LHCN-M2 (cell line): ENCODE data around the gene FAM185A. TPM values are rescaled to one million over a fixed set of nuclear protein-coding genes. Genes with fewer than 3 reads are reported as not detected.
"Not testable (repeated sequence)": the region's sequence is repeated elsewhere in the genome, so short reads cannot be mapped to it uniquely, and the experiment has no call there.

Source experiments
- DNase-seq: peaks from one replicate; pipeline ENCODE4 v3.0.0-alpha.2; 2012; ENCODE audit warnings: low read depth
- total RNA-seq: library from RNA; depleted of rRNA; stranded (reverse); fragments of >200 nt; gene quantifications from 2 replicates; pipeline ENCODE4 v1.2.3, GENCODE V29; 2014

Gene FAM185A
- total RNA-seq, 1 experiment from 2014 or later: 10.8 TPM

DNA sequence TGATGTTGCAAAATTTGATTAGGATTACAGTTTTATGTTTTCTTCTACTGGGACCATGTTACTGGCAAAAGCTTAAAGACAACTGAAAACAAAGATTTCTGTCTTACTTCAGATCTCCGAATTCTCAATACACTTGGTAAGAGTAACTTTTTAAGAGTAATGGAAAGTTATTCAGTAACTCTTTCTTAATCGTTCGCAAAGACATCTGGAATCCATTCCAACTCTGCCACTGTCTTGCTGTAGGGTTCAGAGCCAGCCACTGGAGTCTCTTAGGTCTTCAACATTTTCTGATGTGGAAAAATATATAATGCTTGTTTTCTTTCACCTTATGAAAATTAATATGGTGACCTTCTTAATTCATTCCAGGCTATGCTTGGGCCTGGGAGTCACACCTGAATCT, 29.9 kb downstream of the FAM185A start:
- not testable (repeated sequence) for DNase-seq

DNA sequence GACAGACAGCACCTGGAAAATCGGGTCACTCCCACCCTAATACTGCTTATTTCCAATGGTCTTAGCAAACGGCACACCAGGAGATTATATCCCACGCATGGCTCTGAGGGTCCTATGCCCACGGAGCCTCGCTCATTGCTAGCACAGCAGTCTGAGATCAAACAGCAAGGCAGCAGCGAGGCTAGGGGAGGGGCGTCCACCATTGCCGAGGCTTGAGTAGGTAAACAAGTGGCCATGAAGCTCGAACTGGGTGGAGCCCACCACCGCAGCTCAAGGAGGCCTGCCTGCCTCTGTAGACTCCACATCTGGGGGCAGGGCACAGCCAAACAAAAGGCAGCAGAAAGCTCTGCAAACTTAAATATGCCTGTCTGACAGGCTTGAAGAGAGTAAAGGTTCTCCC, 32.1 kb downstream of the FAM185A start:
- not testable (repeated sequence) for DNase-seq

DNA sequence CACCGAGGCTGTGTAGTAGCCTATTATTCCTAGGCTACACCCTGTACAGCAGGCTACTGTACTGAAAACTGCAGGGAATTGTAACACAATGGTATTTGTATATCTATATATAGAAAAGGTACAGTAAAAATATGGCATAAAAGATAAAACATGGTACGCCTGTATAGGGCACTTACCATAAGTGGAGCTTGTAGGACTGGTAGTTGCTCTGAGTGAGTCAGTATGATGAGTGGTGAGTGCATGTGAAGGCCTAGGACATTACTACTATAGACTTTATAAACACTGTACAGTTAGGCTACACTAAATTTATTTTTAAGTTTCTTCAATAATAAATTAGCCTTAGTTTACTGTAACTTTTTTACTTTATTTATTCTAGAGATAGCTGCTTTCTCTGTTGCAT, 40.0 kb downstream of the FAM185A start:
- DNase-seq: not testable (repeated sequence)

DNA sequence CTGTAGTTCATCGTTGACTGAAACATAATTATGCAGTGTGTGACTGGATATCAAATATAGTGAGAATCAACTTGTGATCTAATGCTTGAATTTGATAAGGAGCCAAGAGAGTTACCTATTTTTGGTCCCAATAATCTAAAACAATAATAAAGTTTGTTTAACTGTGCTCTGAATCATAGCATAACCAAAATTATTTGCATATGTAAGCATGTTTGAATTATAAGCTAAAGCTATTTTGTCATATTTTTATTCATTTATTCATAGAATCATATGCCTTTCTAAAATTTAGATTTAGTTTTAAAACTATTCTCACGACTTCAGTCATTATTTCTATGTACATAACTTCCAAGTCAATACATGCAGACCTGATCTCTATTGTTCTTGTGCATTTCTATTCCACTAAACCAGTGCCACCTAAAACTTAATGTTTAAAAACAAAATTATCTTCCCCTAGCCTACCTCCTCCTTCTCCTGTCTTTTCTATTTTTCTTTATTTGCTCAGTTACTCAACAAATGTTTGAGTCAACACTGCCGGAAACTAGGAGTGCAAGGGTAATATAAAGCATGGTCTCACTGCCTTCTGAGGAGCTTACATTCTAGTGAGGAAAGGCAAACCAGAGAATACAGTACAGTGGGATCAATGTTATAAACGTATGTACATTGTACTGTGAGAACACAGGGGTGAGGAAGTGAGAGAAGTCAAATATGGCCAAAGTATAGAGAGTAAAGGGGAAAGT, 41.7 kb downstream of the FAM185A start:
- not testable (repeated sequence) for DNase-seq

DNA sequence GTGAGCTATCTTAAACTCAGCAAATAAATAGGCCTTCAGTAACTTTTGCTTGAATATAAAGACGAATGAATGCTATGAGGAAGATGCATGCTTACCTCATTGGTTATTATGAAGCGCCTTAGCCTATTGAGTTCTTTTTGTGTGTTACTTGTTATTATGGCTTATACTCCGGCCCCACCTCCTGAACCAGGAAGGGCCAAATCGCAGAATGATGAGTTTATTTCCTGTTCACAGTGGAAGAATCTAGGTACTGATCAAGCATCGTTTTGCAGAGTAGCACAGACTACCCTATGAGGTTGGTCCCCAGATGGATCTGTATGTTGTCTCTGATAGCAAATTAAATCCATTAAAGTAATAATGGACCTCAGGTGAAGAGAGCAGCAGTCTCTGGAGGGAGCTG, 42.6 kb downstream of the FAM185A start:
- DNase-seq: not testable (repeated sequence)

DNA sequence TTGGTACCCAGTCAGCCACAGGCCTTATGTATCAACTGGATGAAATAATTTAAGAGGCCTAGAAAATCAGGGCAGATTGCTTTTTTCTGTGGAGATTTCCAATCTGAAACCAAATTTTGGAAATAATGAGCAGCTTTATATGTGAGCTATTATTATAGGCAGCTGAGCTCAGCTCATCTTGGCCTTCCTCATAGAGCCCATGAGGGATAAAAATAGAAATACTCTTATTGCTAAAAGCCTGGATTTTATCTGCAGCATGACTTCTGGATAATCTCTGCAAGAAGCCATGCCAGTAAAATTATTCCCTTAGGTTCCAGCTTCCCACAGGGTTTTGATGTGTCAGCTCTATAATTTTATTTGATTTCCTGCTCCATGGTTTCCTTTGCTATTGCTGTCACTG, 43.0 kb downstream of the FAM185A start:
- not testable (repeated sequence) for DNase-seq

DNA sequence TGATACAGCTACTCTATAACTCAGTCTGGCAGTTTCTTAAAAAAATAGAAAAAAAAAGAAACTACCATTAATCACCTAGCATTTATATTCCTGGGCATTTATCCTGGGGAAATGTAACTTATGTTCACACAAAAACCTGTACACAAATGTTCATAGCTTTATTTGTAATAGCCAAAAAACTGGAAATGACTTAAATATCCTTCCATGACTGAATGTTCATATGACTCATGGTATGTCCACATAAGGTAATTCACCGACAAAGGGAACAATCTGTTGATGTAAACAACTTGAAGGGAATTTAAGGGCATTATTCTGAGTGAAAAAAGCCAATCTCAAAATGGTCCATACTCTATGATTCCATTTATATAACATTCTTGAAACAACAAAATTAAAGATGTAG, 45.8 kb downstream of the FAM185A start:
- peak; percentile 48 for DNase-seq

DNA sequence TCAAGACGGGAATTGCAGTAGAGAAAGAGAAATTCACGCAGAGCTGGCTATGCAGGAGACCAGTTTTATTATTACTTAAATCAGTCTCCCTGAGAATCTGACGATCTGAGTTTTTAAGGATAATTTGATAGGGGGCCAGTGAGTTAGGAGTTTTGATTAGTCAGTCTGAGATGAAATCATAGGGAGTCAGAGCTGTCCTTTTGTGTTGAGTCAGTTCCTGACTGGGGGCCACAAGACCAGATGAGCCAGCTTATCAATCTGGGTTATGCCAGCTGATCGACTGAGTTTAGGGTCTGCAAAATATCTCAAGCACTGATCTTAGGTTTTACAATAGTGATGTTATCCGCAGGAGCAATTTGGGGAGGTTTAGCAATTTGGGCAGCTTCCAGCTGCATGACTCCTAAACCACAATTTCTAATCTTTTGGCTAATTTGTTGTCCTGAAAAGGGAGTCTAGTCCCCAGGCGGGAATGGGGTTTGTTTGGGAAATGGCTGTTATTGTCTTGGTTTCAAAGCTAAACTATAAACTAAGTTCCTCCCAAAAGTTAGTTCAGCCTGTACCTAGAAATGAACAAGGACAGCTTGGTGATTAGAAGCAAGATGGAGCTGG, 47.3 kb downstream of the FAM185A start:
- DNase-seq: peak; percentile 46

DNA sequence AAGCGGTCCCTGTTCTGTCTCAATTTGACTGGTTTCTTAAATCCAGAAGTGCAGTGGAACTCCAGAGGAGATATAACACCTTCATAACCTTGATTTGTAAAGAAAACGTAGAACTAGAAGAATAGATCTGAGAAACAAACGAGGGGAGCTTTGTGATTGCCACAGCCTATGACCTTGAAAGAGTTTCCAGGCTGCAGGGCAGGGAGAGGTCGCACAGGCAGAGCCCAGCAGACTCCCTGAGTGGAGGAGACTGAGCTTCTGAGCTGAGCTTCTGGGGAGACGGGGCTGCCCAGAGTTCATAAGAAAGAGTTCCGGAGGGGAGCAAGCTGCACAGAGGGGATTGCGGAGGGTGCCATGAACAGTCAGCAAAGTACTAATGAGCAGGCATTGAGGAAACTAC, 57.8 kb downstream of the FAM185A start:
- no peak for DNase-seq

DNA sequence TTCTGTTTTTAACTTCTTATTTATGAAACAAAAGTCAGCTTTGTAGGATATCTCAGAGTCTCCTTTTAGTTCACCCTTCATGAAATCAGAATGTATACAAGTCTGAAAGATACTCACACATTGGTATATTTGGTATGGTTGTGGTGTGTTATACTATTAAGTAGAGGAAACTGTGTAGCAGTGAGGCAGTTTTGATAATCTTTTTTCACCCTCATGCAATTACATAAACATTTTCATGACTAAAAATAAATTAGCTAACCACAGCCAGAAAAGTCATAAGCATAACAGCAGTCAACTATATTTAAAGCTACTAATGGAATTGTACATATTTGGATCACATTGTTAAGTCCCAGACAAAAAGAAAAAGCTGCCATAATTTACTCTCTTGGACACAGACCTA, 62.1 kb downstream of the FAM185A start:
- DNase-seq: no peak

DNA sequence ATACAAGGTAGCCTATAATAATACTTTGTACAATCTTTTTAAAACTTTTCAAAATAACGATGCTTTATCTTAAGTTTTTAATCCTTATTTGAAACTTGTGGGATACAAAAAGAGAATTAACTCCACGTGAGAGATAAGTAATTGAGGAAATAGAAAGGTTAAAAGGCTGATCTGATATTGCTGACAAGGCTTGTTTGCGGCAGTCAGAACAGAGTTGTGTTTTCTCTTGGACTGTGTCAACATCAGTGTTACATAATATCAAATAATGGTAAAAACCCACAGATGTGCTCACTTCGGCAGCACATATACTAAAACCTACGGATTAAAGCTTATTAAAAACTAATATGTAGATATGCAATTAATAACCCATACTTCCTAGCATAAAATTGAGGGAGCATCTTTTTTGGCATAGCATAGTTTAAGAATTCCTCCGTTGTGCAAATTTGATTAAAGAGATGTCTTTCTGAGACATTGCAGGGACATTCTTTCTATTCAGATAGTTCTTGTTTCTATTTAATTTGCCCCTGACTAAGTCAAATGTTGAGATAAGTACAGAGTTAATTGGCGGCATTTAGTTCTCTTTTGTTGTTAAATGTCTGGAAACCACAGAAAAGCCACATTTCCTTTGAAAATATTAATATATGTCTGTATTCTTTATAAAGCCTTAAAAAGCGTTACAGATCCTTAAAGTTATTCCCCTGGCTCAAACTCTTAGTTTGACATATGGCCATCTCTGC, 63.3 kb downstream of the FAM185A start:
- no peak for DNase-seq

DNA sequence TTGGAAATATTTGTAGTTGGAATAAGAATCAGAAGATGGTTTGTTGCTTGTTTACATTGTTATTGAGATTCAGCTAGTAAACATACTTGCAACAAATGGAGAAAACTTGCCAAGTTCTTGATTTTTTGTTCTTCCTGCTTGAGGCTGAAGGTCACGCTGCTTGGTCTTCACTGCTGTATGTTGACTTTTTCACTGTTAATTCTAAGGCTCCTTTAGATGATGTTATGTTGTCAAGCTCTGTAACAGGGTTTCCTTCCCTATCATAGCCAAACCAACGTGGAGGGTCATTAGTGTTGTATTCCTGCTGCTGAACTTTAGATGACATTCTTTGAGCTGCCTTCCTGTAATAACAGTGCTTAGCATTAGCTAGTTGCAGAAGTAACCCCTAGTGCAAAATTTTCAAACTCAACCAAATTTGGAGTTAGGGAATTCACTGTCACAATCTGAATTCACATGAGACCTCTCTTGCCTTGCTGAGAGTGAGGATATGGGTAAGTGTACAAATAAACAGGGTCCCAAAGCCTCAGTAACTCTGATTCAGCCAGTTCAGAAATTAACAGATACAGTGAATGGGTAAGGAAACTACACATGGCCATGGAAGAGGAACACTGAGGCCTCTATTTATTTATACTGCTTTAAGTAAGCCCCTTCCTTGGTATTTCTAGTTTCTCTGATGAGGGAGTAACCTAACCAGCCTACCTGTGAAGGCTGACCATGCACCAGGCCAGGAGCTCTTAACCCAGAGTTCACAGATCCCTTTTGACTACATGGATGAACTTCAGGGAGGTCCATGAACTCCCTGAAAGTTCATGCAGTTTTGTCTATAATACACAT, 64.6 kb downstream of the FAM185A start:
- no peak for DNase-seq

DNA sequence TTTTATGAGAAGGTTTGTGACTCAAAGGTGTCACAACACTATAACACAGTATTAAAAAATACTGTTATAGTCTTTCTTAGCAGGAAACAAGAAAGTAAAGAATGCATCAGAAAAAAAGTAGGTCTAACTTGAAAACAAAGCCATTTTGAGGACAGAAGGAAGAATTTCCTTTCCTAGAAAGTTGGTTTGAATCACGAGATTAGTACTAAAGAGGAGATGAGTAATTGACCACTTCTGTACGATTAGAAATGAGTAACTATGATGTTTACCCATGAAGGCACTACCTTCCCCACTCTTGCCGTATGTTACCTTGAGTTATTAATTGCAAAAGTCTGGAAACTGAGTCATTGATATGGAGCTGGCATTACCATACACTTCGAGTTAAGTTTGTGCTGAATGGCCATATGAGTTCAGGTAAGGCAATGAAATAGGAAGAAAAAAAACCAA, 65.2 kb downstream of the FAM185A start:
- DNase-seq: peak; percentile 81

DNA sequence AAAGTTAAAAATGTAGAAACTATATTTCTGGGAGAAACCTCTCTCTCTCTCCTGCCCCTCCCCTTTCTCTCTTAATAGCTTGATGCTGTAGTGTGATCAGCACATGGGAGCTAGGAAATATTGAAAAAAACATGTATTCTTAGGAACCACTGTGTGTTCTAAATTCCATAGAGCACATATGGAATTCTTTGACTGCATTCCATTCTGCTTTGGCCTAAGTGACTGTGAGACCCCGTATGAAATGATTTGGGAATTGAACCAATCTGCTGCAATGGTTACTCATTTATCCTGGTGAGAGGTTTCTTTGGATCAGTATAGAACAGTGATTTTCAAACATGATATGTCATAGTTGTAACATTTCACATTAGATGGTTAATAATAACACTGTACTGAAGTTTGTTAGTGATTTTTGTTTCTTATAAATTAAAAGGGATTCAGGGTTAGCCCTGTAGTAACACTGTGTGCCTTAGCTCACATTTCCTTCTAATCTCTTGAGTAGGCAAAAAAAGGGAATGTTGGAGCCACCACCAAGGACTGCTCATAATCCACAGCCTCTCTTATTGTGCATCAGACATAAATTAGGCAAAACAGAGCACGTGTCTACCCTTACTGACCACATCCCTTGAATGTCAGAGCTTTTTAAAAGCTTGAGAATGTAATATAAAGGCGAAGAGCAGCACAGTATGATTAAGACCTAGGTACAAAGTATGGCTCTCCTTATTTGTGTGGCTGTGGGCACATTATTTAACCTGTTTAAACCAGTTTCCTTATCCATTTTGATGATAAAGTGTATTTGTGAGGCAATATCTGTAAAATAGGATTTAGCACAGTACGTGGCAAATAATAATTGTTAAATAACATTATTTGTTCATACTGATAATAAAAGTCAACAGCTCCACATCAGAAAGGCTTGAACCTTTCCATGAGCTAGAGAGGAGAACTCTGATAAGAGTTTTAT, 69.1 kb downstream of the FAM185A start:
- DNase-seq: no peak

DNA sequence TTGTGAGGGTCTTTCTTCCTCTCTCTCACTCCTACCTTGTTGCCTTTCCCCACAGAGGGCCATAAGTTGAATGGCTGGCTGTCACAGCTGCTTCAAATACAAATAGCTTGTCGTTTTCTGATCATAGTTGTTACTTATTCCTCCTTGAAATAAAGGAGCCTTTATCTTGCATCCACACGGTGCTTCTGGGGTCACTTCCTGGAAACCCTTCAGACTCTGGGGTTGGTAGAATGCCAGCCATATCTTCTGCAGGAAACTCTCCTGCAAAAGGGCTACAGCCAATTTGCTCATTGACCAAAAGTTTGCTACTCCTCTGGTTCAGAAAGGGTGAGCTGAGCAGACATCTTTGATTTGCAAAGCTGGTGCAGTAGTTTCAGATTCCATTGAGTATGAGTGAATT, 70.4 kb downstream of the FAM185A start:
- DNase-seq: no peak

DNA sequence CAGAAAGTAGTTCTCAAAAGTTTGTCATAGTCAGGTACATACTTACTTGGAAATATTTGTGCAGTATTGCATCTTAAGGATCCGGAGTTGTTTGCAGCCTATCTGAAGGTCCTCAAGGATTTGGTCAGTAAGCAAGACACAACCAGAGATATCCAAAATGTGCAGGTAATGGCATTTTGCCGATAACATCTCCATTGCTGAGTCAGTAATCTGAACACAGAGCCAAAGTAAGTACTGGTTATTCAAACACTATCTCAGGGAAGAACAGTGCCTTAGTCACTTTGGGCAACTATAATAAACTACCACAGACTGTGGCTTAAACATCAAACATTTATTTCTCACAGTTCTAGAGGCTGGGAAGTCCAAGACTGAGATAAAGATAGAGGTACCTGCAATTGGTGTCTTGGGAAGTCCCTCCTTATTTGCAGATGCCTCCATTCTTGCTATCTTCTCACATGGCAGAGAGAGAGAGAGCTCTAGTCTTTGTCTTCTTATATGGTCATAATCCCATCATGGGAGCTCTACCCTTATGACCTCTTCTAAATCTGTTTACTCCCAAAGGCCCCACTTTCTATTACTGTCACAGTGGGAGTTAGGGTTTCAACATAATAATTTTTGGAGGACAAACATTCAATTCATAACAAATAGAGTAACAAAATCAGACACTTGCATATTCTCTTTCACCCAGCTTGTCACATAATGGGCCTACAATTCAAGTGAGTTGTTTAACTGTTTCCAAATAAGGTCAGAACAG, 73.4 kb downstream of the FAM185A start:
- DNase-seq: no peak

DNA sequence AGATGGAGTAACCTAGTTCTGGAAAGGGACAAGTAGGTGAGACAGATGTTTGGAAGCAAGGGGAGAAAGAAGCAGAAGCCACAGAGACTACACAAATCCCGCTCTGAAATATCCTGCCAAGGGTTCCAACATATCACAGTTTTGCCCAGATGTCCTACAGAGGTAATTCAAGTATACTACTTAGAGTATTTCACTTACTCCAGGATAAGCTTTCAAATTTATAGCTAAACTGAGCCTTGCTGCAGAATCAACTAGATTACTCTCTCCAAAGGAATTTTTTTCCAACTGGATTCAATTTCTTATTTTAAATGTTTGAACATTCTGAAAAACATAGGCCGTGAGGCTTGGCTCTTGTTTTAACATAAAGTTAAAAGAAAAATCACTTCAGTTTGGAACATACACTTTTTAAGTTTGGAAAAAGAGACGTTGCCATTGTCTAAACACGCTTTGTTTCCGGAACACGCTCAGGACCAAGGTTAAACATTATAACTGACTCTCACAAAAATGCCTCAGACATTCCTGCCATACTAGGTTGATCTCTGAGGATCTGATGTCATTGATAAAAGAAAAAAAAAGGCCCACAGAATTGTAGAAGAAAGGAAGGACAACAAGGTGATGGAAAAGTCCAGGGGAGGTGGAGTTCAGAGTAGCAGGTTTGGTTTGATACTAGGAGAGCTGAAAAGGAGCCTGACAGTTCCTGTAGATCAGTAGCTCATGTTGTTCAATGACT, 74.8 kb downstream of the FAM185A start:
- no peak for DNase-seq

DNA sequence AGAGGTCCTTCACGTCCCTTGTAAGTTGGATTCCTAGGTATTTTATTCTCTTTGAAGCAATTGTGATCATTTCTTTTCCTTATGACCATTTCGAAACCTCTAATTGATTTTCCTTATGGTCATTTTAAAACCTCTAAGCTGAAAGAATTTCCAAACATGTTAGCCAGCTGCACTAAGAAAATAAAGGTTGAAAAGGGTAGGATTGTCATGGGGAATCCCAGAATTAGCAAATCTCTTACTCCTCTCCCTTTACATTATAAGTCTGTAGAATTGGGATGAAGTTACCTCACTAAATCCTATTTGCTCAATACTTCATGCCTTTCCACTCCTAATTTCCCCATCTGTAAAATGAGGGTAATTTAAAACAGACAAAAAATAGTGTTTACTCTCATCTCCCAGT, 79.5 kb downstream of the FAM185A start:
- DNase-seq: no peak

DNA sequence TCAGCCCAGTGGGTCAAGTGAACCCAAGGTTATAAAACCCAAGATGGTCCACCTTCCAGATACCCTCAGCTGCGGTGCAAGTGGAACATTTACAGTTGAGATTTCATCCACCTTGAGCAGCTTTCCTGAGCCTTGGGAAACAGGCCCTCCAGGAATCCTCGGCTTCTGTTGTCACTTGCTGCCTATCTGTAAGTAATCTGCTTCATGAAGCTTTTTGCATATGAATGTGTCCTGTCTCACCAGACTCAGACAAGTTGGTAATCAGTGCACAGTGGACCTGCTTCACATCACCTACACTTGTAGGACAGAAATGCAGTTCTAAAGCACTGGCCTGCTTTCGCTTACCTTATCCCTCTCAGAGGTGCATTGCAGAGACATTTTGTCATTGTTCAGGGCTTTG, 80.3 kb downstream of the FAM185A start:
- no peak for DNase-seq
